Upper lobe of right lung (tissue), 1 donor: ENCODE results near the gene MTF1. TPM values are rescaled to one million over a fixed set of nuclear protein-coding genes. Genes with fewer than 3 reads are reported as not detected.
A peak's percentile ranks its signal among the peaks of the same experiment; 100 is the strongest.

ENCODE experiments used
- ATAC-seq: fragments of 200-7000 bp; cut with Tn5 transposase; one replicate; pipeline ENCODE4 v1.9.1; 2020; ENCODE audit warnings: mild to moderate bottlenecking, moderate library complexity
- DNase-seq: peaks from one replicate; pipeline ENCODE4 v3.0.0-alpha.2; 2020
- H3K27ac ChIP-seq: fragments of 200-600 bp; one replicate; pipeline ENCODE4 v1.8.0; 2022
- H3K27me3 ChIP-seq: fragments of 200-600 bp; one replicate; pipeline ENCODE4 v1.8.0; 2022; ENCODE audit warnings: mild to moderate bottlenecking
- H3K36me3 ChIP-seq: fragments of 200-600 bp; one replicate; pipeline ENCODE4 v1.8.0; 2022
- H3K4me1 ChIP-seq: fragments of 200-600 bp; one replicate; pipeline ENCODE4 v1.8.0; 2022
- H3K4me3 ChIP-seq: fragments of 200-600 bp; one replicate; pipeline ENCODE4 v1.8.0; 2022; ENCODE audit warnings: mild to moderate bottlenecking
- H3K9me3 ChIP-seq: fragments of 200-600 bp; one replicate; pipeline ENCODE4 v1.8.0; 2022
- CTCF ChIP-seq: fragments of 200-600 bp; IDR thresholded peaks from one replicate; pipeline ENCODE4 v1.8.0; 2022; ENCODE audit warnings: antibody characterized with exemption
- intact Hi-C: fragments of 100-400 bp; cut with DNase I; formaldehyde crosslinking; loops from one replicate; pipeline ENCODE4 v1.11.0; 2022
- total RNA-seq: library from RNA; stranded (reverse); fragmentation: NEBNext Ultra II Directional; extraction: Animal tissue kit (Norgen Biotek cat#: 25700); gene quantifications from one replicate; pipeline ENCODE4 v1.2.1, GENCODE V29; 2021
- donor health status: DM: no; HTN: yes; CAD: no; lungs with severe emphysema.

Gene MTF1
- total RNA-seq, 1 donor from 2014 or later = 26.3 TPM

DNA sequence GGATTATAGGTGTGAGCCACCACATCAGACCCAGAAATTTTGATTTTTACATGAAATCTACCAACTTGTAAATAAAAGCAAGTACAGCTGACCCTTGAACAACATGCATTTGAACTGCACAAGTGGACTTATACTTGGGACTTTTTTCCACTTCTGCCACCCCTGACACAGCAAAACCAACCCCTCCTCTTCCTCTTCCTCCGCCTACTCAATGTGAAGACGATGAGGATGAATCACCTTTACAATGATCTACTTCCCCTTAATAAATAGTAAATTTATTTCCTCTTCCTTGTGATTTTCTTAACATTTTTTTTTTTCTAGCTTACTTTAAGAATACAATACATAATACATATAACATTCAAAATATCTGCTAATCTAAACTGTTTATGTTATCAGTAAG is 33.9 kb downstream of the MTF1 start:
- no peak overlapping the region for H3K4me3 ChIP-seq
- intact Hi-C loops = no loop called here
- no peak for TF ChIP-seq CTCF
- no peaks in the 10 kb centered on the region for H3K27me3 ChIP-seq
- H3K27ac ChIP-seq = no peak overlapping the region
- H3K4me1 ChIP-seq = no peaks in the 10 kb centered on the region
- no peaks in the 10 kb centered on the region for H3K9me3 ChIP-seq
- peak; percentile 58 for ATAC-seq
- peaks cover 57% of the 10 kb centered on the region for H3K36me3 ChIP-seq
- no peak for DNase-seq

GRCh38 chr1:37824001-37824400 is 35.4 kb downstream of the MTF1 start:
- no peak overlapping the region for H3K27ac ChIP-seq
- H3K27me3 ChIP-seq = no peaks in the 10 kb centered on the region
- no peak overlapping the region for H3K4me3 ChIP-seq
- no peaks in the 10 kb centered on the region for H3K4me1 ChIP-seq
- no peaks in the 10 kb centered on the region for H3K9me3 ChIP-seq
- no peak for TF ChIP-seq CTCF
- peaks cover 50% of the 10 kb centered on the region for H3K36me3 ChIP-seq
- no peak for ATAC-seq
- DNase-seq = no peak
- intact Hi-C loops = no loop called here

GRCh38 chr1:37822906-37823815 is 36.2 kb downstream of the MTF1 start:
- Histone ChIP-seq H3K36me3 (peaks cover 45% of the 10 kb centered on the region), H3K9me3 (no peaks in the 10 kb centered on the region), H3K27me3 (no peaks in the 10 kb centered on the region), H3K27ac (no peak overlapping the region), H3K4me3 (no peak overlapping the region), H3K4me1 (no peaks in the 10 kb centered on the region)
- intact Hi-C loops = no loop called here
- no peak for TF ChIP-seq CTCF
- DNase-seq = no peak
- no peak for ATAC-seq

DNA sequence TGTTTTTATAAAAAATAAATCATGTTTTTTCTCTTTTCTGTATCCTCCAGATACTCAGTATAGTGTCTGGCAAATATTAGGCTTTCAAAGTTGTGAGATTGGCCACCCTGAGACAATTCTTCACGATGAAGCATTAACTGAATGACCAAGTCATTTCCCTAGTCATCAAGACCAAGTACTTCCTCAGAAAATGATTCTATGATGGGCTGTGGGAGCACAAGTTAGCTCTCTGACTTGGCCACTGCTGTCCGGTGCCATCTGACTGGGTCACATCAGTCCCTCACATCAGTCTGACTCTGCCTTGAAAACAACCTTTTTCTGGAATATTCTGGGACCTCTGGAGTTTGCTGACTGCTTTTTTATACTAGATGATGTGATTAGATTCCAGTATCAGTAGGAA is 37.9 kb downstream of the MTF1 start:
- H3K9me3 ChIP-seq = no peaks in the 10 kb centered on the region
- H3K36me3 ChIP-seq = peaks cover 60% of the 10 kb centered on the region
- no peak overlapping the region for H3K4me3 ChIP-seq
- intact Hi-C loops = no loop called here
- ATAC-seq (no peak), DNase-seq (no peak)
- no peaks in the 10 kb centered on the region for H3K4me1 ChIP-seq
- no peak for TF ChIP-seq CTCF
- H3K27ac ChIP-seq = no peak overlapping the region
- no peaks in the 10 kb centered on the region for H3K27me3 ChIP-seq

DNA sequence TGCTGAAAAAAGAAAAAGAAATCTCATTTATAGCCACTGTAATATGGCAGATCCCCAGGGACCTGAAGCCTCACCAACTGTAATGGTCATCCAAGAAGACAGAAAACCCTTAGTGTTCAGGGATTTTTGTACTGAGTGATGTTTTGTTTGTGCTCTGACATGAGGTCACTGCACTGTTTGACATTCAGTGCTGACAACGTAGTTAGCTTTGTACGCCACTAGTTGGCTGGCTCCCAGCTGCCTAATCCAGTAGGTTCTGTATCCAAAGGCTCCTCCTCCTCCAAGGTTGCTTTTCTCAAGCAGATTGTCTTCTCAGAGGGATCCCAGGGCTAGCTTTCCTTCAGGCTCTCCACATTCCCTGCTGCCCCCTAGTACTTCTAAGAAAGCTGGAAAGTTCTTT is 41.9 kb downstream of the MTF1 start:
- no peaks in the 10 kb centered on the region for H3K27me3 ChIP-seq
- DNase-seq (no peak), ATAC-seq (no peak)
- no peak overlapping the region for H3K4me3 ChIP-seq
- no peaks in the 10 kb centered on the region for H3K9me3 ChIP-seq
- peaks cover 66% of the 10 kb centered on the region for H3K36me3 ChIP-seq
- H3K27ac ChIP-seq = no peak overlapping the region
- no peaks in the 10 kb centered on the region for H3K4me1 ChIP-seq
- no peak for TF ChIP-seq CTCF
- intact Hi-C loops = no loop called here
